Liver (tissue), 9 donors: Measurements from ENCODE around the gene CHRNE. TPM values are rescaled to one million over a fixed set of nuclear protein-coding genes. Genes with fewer than 3 reads are reported as not detected.

Source experiments
- DNase-seq: peaks from one replicate; pipeline ENCODE4 v3.0.0-alpha.2; 2017; ENCODE audit warnings: low spot score
- H3K27ac ChIP-seq, 2 donors: one replicate each; pipeline ENCODE4 v1.7.0; 2013; ENCODE audit warnings: inconsistent platforms in 2 of 2, low read length in 2 of 2, control low read depth in 1 of 2, low read depth in 1 of 2, mild to moderate bottlenecking in 1 of 2
- H3K27me3 ChIP-seq, 4 donors: one replicate each; pipeline versions ENCODE4 v1.6.1 to v1.7.0; 2013; ENCODE audit warnings: low read length in 3 of 4, inconsistent platforms in 1 of 4, mild to moderate bottlenecking in 1 of 4, moderate library complexity in 1 of 4; ENCODE audit not compliant: control insufficient read depth in 4 of 4, insufficient read depth in 4 of 4
- H3K36me3 ChIP-seq, 4 donors: one replicate each; pipeline versions ENCODE4 v1.6.1 to v1.7.0; 2013; ENCODE audit warnings: low read length in 3 of 4, mild to moderate bottlenecking in 3 of 4, low read depth in 1 of 4, moderate library complexity in 1 of 4; ENCODE audit not compliant: control insufficient read depth in 4 of 4, insufficient read depth in 3 of 4
- H3K4me1 ChIP-seq, 4 donors: one replicate each; pipeline versions ENCODE4 v1.6.1 to v1.7.0; 2013; ENCODE audit warnings: low read length in 3 of 4, mild to moderate bottlenecking in 3 of 4, moderate library complexity in 1 of 4; ENCODE audit not compliant: control insufficient read depth in 4 of 4, insufficient read depth in 4 of 4
- H3K4me3 ChIP-seq, 3 donors: one replicate each; pipeline versions ENCODE4 v1.6.1 to v1.7.0; 2013; ENCODE audit warnings: low read length in 3 of 3, control low read depth in 1 of 3, low read depth in 1 of 3, mild to moderate bottlenecking in 1 of 3
- H3K9ac ChIP-seq, 2 donors: one replicate each; pipeline ENCODE4 v1.7.0; 2013; ENCODE audit warnings: low read length in 2 of 2, mild to moderate bottlenecking in 2 of 2, moderate library complexity in 2 of 2, control low read depth in 1 of 2, low read depth in 1 of 2
- H3K9me3 ChIP-seq, 4 donors: one replicate each; pipeline versions ENCODE4 v1.6.1 to v1.7.0; 2013; ENCODE audit warnings: low read length in 3 of 4; ENCODE audit not compliant: control insufficient read depth in 4 of 4
- CTCF ChIP-seq: fragments of 150-350 bp; IDR thresholded peaks from 2 replicates; pipeline ENCODE4 v1.5.1; 2017; ENCODE audit warnings: improper control_type of control experiment, low read depth, low read length; ENCODE audit not compliant: missing input control
- EGR1 ChIP-seq, 2 donors: IDR thresholded peaks; 2 replicates each; pipeline ENCODE4 v1.6.1; 2016 to 2018; ENCODE audit warnings: antibody characterized with exemption in 2 of 2, low read depth in 2 of 2
- FOXA1 ChIP-seq: IDR thresholded peaks from 2 replicates; pipeline ENCODE4 v1.6.1; 2016; ENCODE audit warnings: antibody characterized with exemption
- FOXA2 ChIP-seq: IDR thresholded peaks from 2 replicates; pipeline ENCODE4 v1.6.1; 2016; ENCODE audit warnings: antibody characterized with exemption
- GABPA ChIP-seq, 2 donors: IDR thresholded peaks in 1 of 2; conservative IDR thresholded peaks in 1 of 2; 2 replicates each; pipeline ENCODE4 v1.6.1; 2016; ENCODE audit warnings: antibody characterized with exemption in 2 of 2, mild to moderate bottlenecking in 1 of 2, moderate library complexity in 1 of 2
- HNF4A ChIP-seq, 2 donors: conservative IDR thresholded peaks; 2 replicates each; pipeline ENCODE4 v1.6.1; 2016; ENCODE audit warnings: antibody characterized with exemption in 2 of 2, mild to moderate bottlenecking in 2 of 2
- HNF4G ChIP-seq: IDR thresholded peaks from 2 replicates; pipeline ENCODE4 v1.6.1; 2016; ENCODE audit warnings: antibody characterized with exemption
- JUND ChIP-seq, 2 donors: IDR thresholded peaks; 2 replicates each; pipeline ENCODE4 v1.6.1; 2016; ENCODE audit warnings: antibody characterized with exemption in 2 of 2
- NR2F2 ChIP-seq: IDR thresholded peaks from 2 replicates; pipeline ENCODE4 v1.6.1; 2016; ENCODE audit warnings: antibody characterized with exemption
- RAD21 ChIP-seq, 2 donors: IDR thresholded peaks; 2 replicates each; pipeline ENCODE4 v1.6.1; 2016; ENCODE audit warnings: antibody characterized with exemption in 2 of 2, mild to moderate bottlenecking in 2 of 2
- RXRA ChIP-seq, 2 donors: IDR thresholded peaks; 2 replicates each; pipeline ENCODE4 v1.6.1; 2017 to 2018; ENCODE audit warnings: antibody characterized with exemption in 2 of 2, mild to moderate bottlenecking in 1 of 2
- SP1 ChIP-seq: IDR thresholded peaks from 2 replicates; pipeline ENCODE4 v1.6.1; 2018; ENCODE audit warnings: antibody characterized with exemption, mild to moderate bottlenecking
- TAF1 ChIP-seq: conservative IDR thresholded peaks from 2 replicates; pipeline ENCODE4 v1.6.1; 2016; ENCODE audit warnings: antibody characterized with exemption, mild to moderate bottlenecking
- YY1 ChIP-seq: IDR thresholded peaks from 2 replicates; pipeline ENCODE4 v1.6.1; 2016; ENCODE audit warnings: antibody characterized with exemption, mild to moderate bottlenecking
- WGBS: extraction: QIAGEN DNeasy Blood & Tissue Kit; methylation state at CpG from one replicate; pipeline ENCODE4 v1.1.7; 2013; 5-methylcytosine and 5-hydroxymethylcytosine counted together
- polyA plus RNA-seq, 2 donors: library from polyadenylated mRNA; stranded (reverse) in 1 of 2; unstranded in 1 of 2; fragments of 200-250 nt in 1 of 2; fragments of >200 nt in 1 of 2; fragmentation: Nextera tagmentation in 1 of 2; extraction: Ambion mirVana in 1 of 2; gene quantifications; one replicate each; pipeline versions ENCODE4 v1.2.1 to v1.2.3, GENCODE V29; 2013 to 2015
- total RNA-seq, 2 donors: library from RNA; depleted of rRNA; stranded (reverse); fragments of >200 nt; gene quantifications; one replicate each; pipeline ENCODE4 v1.2.3, GENCODE V29; 2014
- TF ChIP-seq, protein P1 (sequence below): IDR thresholded peaks from 2 replicates; pipeline ENCODE4 v1.6.1; 2016; ENCODE audit warnings: antibody characterized with exemption
- TF ChIP-seq, protein P2 (sequence below): IDR thresholded peaks from 2 replicates; pipeline ENCODE4 v1.6.1; 2016; ENCODE audit warnings: antibody characterized with exemption
- TF ChIP-seq, protein P3 (sequence below): IDR thresholded peaks from 2 replicates; pipeline ENCODE4 v1.6.1; 2016; ENCODE audit warnings: antibody characterized with exemption, mild to moderate bottlenecking
- TF ChIP-seq, protein P4 (sequence below): IDR thresholded peaks from 2 replicates; pipeline ENCODE4 v1.6.1; 2016; ENCODE audit warnings: antibody characterized with exemption
- donor health status: healthy.
- donor health status: healthy.
- donor health status: healthy.
- donor health status: healthy.
- donor health status: healthy.

CHRNE gene
- total and polyA plus RNA-seq, 4 donors, result 0.19 to 3.1 (median 0.65) TPM

- TF ChIP-seq CTCF, result no peak
- TF ChIP-seq HNF4G, result no peak
- TF ChIP-seq YY1, result no peak
- TF ChIP-seq FOXA1, result no peak
- TF ChIP-seq, protein P1, sequence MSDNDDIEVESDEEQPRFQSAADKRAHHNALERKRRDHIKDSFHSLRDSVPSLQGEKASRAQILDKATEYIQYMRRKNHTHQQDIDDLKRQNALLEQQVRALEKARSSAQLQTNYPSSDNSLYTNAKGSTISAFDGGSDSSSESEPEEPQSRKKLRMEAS, result no peak
- no peak for TF ChIP-seq FOXA2
- TF ChIP-seq HNF4A (conservative IDR thresholded peaks at IDR 0.05), result no peak
These were observed 34.7 kb upstream of the CHRNE start (continued) for GRCh38 chr17:4937553-4937952.

GRCh38 chr17:4936436-4936835 lies 33.5 kb upstream of the CHRNE start:
- WGBS, result 96% methylated on average over 3 of the region's 3 CpGs
- Histone ChIP-seq H3K9me3 (no peaks in the 10 kb centered on the region), H3K4me1 (peaks cover 8 to 37% (median 25%) of the 10 kb centered on the region in 4 donors), H3K36me3 (peaks cover 1 to 15% (median 5%) of the 10 kb centered on the region in 4 donors), H3K9ac (no peak overlapping the region), H3K27me3 (no peaks in the 10 kb centered on the region), H3K27ac (no peak overlapping the region), H3K4me3 (no peak overlapping the region)
- TF ChIP-seq EGR1 (IDR thresholded peaks at IDR 0.05; ENCODE audit: low read depth in 2 of 2) (no peak), HNF4G (no peak), FOXA1 (no peak), RAD21 (IDR thresholded peaks at IDR 0.05) (no peak), FOXA2 (no peak), RXRA (IDR thresholded peaks at IDR 0.05) (no peak), JUND (IDR thresholded peaks at IDR 0.05) (no peak), SP1 (no peak), GABPA (IDR thresholded peaks at IDR 0.05 in 1 of 2, conservative IDR thresholded peaks at IDR 0.05 in 1 of 2) (no peak), HNF4A (conservative IDR thresholded peaks at IDR 0.05) (no peak), NR2F2 (no peak), TAF1 (no peak), YY1 (no peak), CTCF (no peak)
- TF ChIP-seq, protein P2, sequence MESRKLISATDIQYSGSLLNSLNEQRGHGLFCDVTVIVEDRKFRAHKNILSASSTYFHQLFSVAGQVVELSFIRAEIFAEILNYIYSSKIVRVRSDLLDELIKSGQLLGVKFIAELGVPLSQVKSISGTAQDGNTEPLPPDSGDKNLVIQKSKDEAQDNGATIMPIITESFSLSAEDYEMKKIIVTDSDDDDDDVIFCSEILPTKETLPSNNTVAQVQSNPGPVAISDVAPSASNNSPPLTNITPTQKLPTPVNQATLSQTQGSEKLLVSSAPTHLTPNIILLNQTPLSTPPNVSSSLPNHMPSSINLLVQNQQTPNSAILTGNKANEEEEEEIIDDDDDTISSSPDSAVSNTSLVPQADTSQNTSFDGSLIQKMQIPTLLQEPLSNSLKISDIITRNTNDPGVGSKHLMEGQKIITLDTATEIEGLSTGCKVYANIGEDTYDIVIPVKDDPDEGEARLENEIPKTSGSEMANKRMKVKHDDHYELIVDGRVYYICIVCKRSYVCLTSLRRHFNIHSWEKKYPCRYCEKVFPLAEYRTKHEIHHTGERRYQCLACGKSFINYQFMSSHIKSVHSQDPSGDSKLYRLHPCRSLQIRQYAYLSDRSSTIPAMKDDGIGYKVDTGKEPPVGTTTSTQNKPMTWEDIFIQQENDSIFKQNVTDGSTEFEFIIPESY, result no peak
- TF ChIP-seq, protein P3, sequence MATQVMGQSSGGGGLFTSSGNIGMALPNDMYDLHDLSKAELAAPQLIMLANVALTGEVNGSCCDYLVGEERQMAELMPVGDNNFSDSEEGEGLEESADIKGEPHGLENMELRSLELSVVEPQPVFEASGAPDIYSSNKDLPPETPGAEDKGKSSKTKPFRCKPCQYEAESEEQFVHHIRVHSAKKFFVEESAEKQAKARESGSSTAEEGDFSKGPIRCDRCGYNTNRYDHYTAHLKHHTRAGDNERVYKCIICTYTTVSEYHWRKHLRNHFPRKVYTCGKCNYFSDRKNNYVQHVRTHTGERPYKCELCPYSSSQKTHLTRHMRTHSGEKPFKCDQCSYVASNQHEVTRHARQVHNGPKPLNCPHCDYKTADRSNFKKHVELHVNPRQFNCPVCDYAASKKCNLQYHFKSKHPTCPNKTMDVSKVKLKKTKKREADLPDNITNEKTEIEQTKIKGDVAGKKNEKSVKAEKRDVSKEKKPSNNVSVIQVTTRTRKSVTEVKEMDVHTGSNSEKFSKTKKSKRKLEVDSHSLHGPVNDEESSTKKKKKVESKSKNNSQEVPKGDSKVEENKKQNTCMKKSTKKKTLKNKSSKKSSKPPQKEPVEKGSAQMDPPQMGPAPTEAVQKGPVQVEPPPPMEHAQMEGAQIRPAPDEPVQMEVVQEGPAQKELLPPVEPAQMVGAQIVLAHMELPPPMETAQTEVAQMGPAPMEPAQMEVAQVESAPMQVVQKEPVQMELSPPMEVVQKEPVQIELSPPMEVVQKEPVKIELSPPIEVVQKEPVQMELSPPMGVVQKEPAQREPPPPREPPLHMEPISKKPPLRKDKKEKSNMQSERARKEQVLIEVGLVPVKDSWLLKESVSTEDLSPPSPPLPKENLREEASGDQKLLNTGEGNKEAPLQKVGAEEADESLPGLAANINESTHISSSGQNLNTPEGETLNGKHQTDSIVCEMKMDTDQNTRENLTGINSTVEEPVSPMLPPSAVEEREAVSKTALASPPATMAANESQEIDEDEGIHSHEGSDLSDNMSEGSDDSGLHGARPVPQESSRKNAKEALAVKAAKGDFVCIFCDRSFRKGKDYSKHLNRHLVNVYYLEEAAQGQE, result no peak
- TF ChIP-seq, protein P4, sequence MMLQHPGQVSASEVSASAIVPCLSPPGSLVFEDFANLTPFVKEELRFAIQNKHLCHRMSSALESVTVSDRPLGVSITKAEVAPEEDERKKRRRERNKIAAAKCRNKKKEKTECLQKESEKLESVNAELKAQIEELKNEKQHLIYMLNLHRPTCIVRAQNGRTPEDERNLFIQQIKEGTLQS, result no peak
- TF ChIP-seq, protein P1, result no peak
- DNase-seq, result no peak
